K562 (cell line): ENCODE measurements around the gene JMJD1C. TPM values are rescaled to one million over a fixed set of nuclear protein-coding genes. Genes with fewer than 3 reads are reported as not detected.

ENCODE experiments used
- BRCA1 ChIP-seq, 2 experiments: fragments of 450-650 bp in 1 of 2; sonication (generic) in 1 of 2; formaldehyde crosslinking in 1 of 2; IDR thresholded peaks; 2 replicates each; pipeline versions ENCODE4 v1.5.0 to v1.6.1; 2017 to 2020; ENCODE audit warnings: mild to moderate bottlenecking in 1 of 2, missing genetic modification reagents in 1 of 2
- E2F5 ChIP-seq: sonication (generic); formaldehyde crosslinking; IDR thresholded peaks from 2 replicates; pipeline ENCODE4 v1.8.0; 2022; ENCODE audit warnings: mild to moderate bottlenecking, missing genetic modification reagents
- HEY1 ChIP-seq: fragments of 250-450 bp; sonication (Bioruptor Pico); IDR thresholded peaks from 2 replicates; pipeline ENCODE4 v1.5.0; 2020; ENCODE audit warnings: mild to moderate bottlenecking, moderate library complexity, borderline replicate concordance
- HSF4 ChIP-seq: fragments of 250-450 bp; sonication (Bioruptor Pico); IDR thresholded peaks from 2 replicates; pipeline ENCODE4 v2.1.2; 2022; ENCODE audit warnings: mild to moderate bottlenecking, moderate library complexity, borderline replicate concordance
- IRF9 ChIP-seq: fragments of 450-650 bp; IDR thresholded peaks from 2 replicates; pipeline ENCODE4 v1.6.1; 2016; ENCODE audit warnings: missing biosample characterization, missing genetic modification characterization
- MLLT1 ChIP-seq, 2 experiments: fragments of 450-650 bp; IDR thresholded peaks; 2 replicates each; pipeline ENCODE4 v1.6.1; 2016
- MXD1 ChIP-seq: fragments of 250-450 bp; sonication (Bioruptor Pico); IDR thresholded peaks from 2 replicates; pipeline ENCODE4 v1.8.0; 2021; ENCODE audit warnings: borderline replicate concordance, mild to moderate bottlenecking, moderate library complexity; ENCODE audit not compliant: poor library complexity, severe bottlenecking
- NBN ChIP-seq: fragments of 450-650 bp; IDR thresholded peaks from 2 replicates; pipeline ENCODE4 v1.6.1; 2016; ENCODE audit warnings: low read depth, mild to moderate bottlenecking
- NCOA4 ChIP-seq: fragments of 450-650 bp; IDR thresholded peaks from 2 replicates; pipeline ENCODE4 v1.6.1; 2018; ENCODE audit warnings: mild to moderate bottlenecking; ENCODE audit not compliant: partially characterized antibody
- POLR2A ChIP-seq: fragments of 450-650 bp; conservative IDR thresholded peaks from 2 replicates; pipeline ENCODE4 v1.6.1; 2016
- PTRF ChIP-seq: fragments of 450-650 bp; IDR thresholded peaks from 2 replicates; pipeline ENCODE4 v1.6.1; 2016; ENCODE audit warnings: mild to moderate bottlenecking, missing genetic modification characterization, missing compliant biosample characterization
- RBM14 ChIP-seq: fragments of 200-400 bp; formaldehyde crosslinking; IDR thresholded peaks from 2 replicates; pipeline ENCODE4 v1.6.1; 2018; ENCODE audit warnings: low read depth, mild to moderate bottlenecking, low read length, moderate library complexity, borderline replicate concordance; ENCODE audit not compliant: insufficient read depth
- RBM15 ChIP-seq: fragments of 200-400 bp; formaldehyde crosslinking; IDR thresholded peaks from 2 replicates; pipeline ENCODE4 v1.6.1; 2018; ENCODE audit warnings: mild to moderate bottlenecking, low read length, moderate library complexity; ENCODE audit not compliant: insufficient read depth
- SMC3 ChIP-seq: conservative IDR thresholded peaks from 2 replicates; pipeline ENCODE4 v1.6.1; 2011; ENCODE audit warnings: low read depth, low read length, improper control_type of control experiment; ENCODE audit not compliant: insufficient read depth
- TEAD1 ChIP-seq, 2 experiments: fragments of 450-650 bp in 1 of 2; sonication (generic) in 1 of 2; formaldehyde crosslinking; IDR thresholded peaks; 2 replicates each; pipeline versions ENCODE4 v1.4.0 to v1.8.0; 2020 to 2022; ENCODE audit warnings: mild to moderate bottlenecking in 2 of 2, missing genetic modification reagents in 1 of 2
- TSHZ1 ChIP-seq: fragments of 250-450 bp; sonication (Bioruptor Pico); IDR thresholded peaks from 2 replicates; pipeline ENCODE4 v1.4.0; 2020; ENCODE audit warnings: mild to moderate bottlenecking, moderate library complexity
- U2AF2 ChIP-seq: fragments of 200-400 bp; formaldehyde crosslinking; optimal IDR thresholded peaks from 2 replicates; pipeline ENCODE3; 2017; ENCODE audit warnings: low read depth, mild to moderate bottlenecking, low read length
- ZEB2 ChIP-seq: fragments of 450-650 bp; IDR thresholded peaks from 2 replicates; pipeline ENCODE4 v1.6.1; 2016
- ZNF785 ChIP-seq: fragments of 250-450 bp; sonication (Bioruptor Pico); IDR thresholded peaks from 2 replicates; pipeline ENCODE4 v1.4.0; 2020; ENCODE audit warnings: mild to moderate bottlenecking
- polyA plus RNA-seq, 8 experiments: library from polyadenylated mRNA; depleted of rRNA in 4 of 8; stranded (reverse) in 5 of 8; unstranded in 3 of 8; fragments of >200 nt; fragmentation: Nextera tagmentation in 2 of 8; fragmentation: Illumina TruSeq in 1 of 8; extraction: Ambion mirVana in 2 of 8; extraction: Trizol in 1 of 8; gene quantifications; 2 replicates each; pipeline versions ENCODE4 v1.2.1 to v1.2.3, GENCODE V29; 2011 to 2014; ENCODE audit warnings: inconsistent platforms in 1 of 8, missing spikeins in 1 of 8
- total RNA-seq, 7 experiments: library from RNA; depleted of rRNA in 6 of 7; stranded (reverse); fragments of >200 nt in 6 of 7; fragmentation: Illumina TruSeq in 2 of 7; extraction: Trizol in 2 of 7; gene quantifications; 2 replicates each; pipeline versions ENCODE4 v1.2.1 to v1.2.3, GENCODE V29; 2011 to 2021; ENCODE audit warnings: low replicate concordance in 1 of 7

JMJD1C gene
- total and polyA plus RNA-seq, 9 of the 15 experiments (the other 6 are each of a cell fraction or from before 2014, with no cell fraction given): 25.3 to 68.0 (median 47.2) TPM

- TF ChIP-seq BRCA1 (IDR thresholded peaks at IDR 0.05) (no peak), BRCA1 (CRISPR knock-in tag; IDR thresholded peaks at IDR 0.05) (no peak), POLR2A (no peak), NBN (no peak; the same call in 1 of the 2 replicates), MLLT1 (IDR thresholded peaks at IDR 0.05) (no peak), MXD1 (CRISPR knock-in tag) (no peak), IRF9 (peak; percentile 68; the same call in 1 of the 2 replicates), PTRF (tag) (0 out of 2 replicates have a peak, but pooled peaks have one; percentile 30), TSHZ1 (no peak), RBM14 (no peak), TEAD1 (CRISPR knock-in tag; IDR thresholded peaks at IDR 0.05) (no peak; a peak in 2 of 4 replicates), SMC3 (no peak), ZNF785 (no peak), RBM15 (no peak), ZEB2 (no peak), NCOA4 (no peak), HEY1 (CRISPR knock-in tag) (no peak), E2F5 (CRISPR knock-in tag) (0 out of 2 replicates have a peak, but pooled peaks have one; percentile 38), U2AF2 (no peak), HSF4 (CRISPR knock-in tag) (no peak)
Measured at GRCh38 chr10:63132651-63133055, 333.1 kb downstream of the JMJD1C start (continued).
